GM19395 (cell line): Measurements from ENCODE around the gene MSLN.
A peak's percentile ranks its signal among the peaks of the same experiment; 100 is the strongest.

Source experiments
- ATAC-seq: cut with Tn5 transposase; IDR thresholded peaks from one replicate; pipeline ENCODE4 v1.9.1; 2021; ENCODE audit warnings: mild to moderate bottlenecking, moderate library complexity; ENCODE audit not compliant: unreplicated experiment

MSLN gene

GRCh38 chr16:801584-802363 is 41.2 kb downstream of the MSLN start:
- no peak for ATAC-seq

- no peak for ATAC-seq
Observed at GRCh38 chr16:802461-802860, 41.9 kb downstream of the MSLN start.

- no peak for ATAC-seq
Observed at GRCh38 chr16:802914-803753, 42.6 kb downstream of the MSLN start.

GRCh38 chr16:803754-804080 is 43.2 kb downstream of the MSLN start:
- no peak for ATAC-seq

- ATAC-seq: no peak
Observed at GRCh38 chr16:804193-805048, 43.9 kb downstream of the MSLN start.

GRCh38 chr16:805474-805873 is 44.9 kb downstream of the MSLN start:
- ATAC-seq: no peak

GRCh38 chr16:807347-808084 is 47.0 kb downstream of the MSLN start:
- peak; percentile 88 for ATAC-seq

- no peak for ATAC-seq
Observed at GRCh38 chr16:808085-808386, 47.5 kb downstream of the MSLN start.

GRCh38 chr16:813204-813915 is 52.8 kb downstream of the MSLN start:
- ATAC-seq: no peak

GRCh38 chr16:813916-814412 is 53.4 kb downstream of the MSLN start:
- ATAC-seq: no peak

GRCh38 chr16:814974-815373 is 54.4 kb downstream of the MSLN start:
- ATAC-seq: no peak

- ATAC-seq: no peak
Observed at GRCh38 chr16:815861-816260, 55.3 kb downstream of the MSLN start.

GRCh38 chr16:817001-817906 is 56.7 kb downstream of the MSLN start:
- no peak for ATAC-seq

GRCh38 chr16:818132-818531 is 57.6 kb downstream of the MSLN start:
- no peak for ATAC-seq
